OCI-LY1 (cell line): Measurements from ENCODE around the gene ERCC4.

Experiments used
- H2AFZ ChIP-seq: fragments of 200-600 bp; sonication (generic), shearing (Covaris generic); 2 replicates; pipeline ENCODE4 v1.6.0; 2014; ENCODE audit warnings: antibody characterized with exemption, mild to moderate bottlenecking, low read length
- H3F3A ChIP-seq: fragments of 200-600 bp; sonication (generic), shearing (Covaris generic); 2 replicates; pipeline ENCODE4 v1.6.0; 2014; ENCODE audit warnings: mild to moderate bottlenecking, antibody characterized with exemption, low read length, moderate library complexity; ENCODE audit not compliant: insufficient read depth
- H3K27ac ChIP-seq: fragments of 200-600 bp; sonication (generic); 2 replicates; pipeline ENCODE4 v1.5.1; 2014; ENCODE audit warnings: low read length, mixed run types, mild to moderate bottlenecking, low read depth; ENCODE audit not compliant: poor library complexity, severe bottlenecking
- H3K27me3 ChIP-seq: fragments of 200-600 bp; sonication (generic); 2 replicates; pipeline ENCODE4 v1.6.0; 2014; ENCODE audit warnings: antibody characterized with exemption, mild to moderate bottlenecking, low read length, moderate library complexity; ENCODE audit not compliant: insufficient read depth
- H3K36me3 ChIP-seq: fragments of 200-600 bp; sonication (generic); 2 replicates; pipeline ENCODE4 v1.6.1; 2014; ENCODE audit warnings: mild to moderate bottlenecking, antibody characterized with exemption, low read length, moderate library complexity, mixed read lengths; ENCODE audit not compliant: insufficient read depth
- H3K4me1 ChIP-seq: fragments of 200-600 bp; sonication (generic); 2 replicates; pipeline ENCODE4 v1.5.1; 2014; ENCODE audit warnings: mild to moderate bottlenecking, low read length, moderate library complexity; ENCODE audit not compliant: insufficient read depth, severe bottlenecking
- H3K4me2 ChIP-seq: fragments of 200-600 bp; sonication (generic), shearing (Covaris generic); 2 replicates; pipeline ENCODE4 v1.6.1; 2014; ENCODE audit warnings: low read length
- H3K4me3 ChIP-seq: fragments of 200-600 bp; sonication (generic); 2 replicates; pipeline ENCODE4 v1.5.1; 2014; ENCODE audit warnings: low read length, low read depth, mild to moderate bottlenecking, mixed read lengths; ENCODE audit not compliant: poor library complexity, severe bottlenecking
- H3K79me2 ChIP-seq: fragments of 200-600 bp; shearing (Covaris generic); 2 replicates; pipeline ENCODE4 v1.6.1; 2016; ENCODE audit warnings: mixed run types, low read length, mixed read lengths; ENCODE audit not compliant: insufficient read depth
- H3K9ac ChIP-seq: fragments of 200-600 bp; sonication (generic), shearing (Covaris generic); 2 replicates; pipeline ENCODE4 v1.6.1; 2014; ENCODE audit warnings: mild to moderate bottlenecking, low read length, mixed read lengths
- H3K9me2 ChIP-seq: fragments of 200-600 bp; sonication (generic), shearing (Covaris generic); 2 replicates; pipeline ENCODE4 v1.6.1; 2014; ENCODE audit warnings: low read depth, mild to moderate bottlenecking, low read length, mixed read lengths
- H3K9me3 ChIP-seq: fragments of 200-600 bp; shearing (Covaris generic); 2 replicates; pipeline ENCODE4 v1.6.1; 2014; ENCODE audit warnings: low read length, mixed read lengths
- H4K20me1 ChIP-seq: fragments of 200-600 bp; sonication (generic), shearing (Covaris generic); 2 replicates; pipeline ENCODE4 v1.6.0; 2016; ENCODE audit warnings: mild to moderate bottlenecking, low read length; ENCODE audit not compliant: insufficient read depth
- CTCF ChIP-seq: fragments of 200-600 bp; sonication (generic), shearing (Covaris generic); IDR thresholded peaks from 2 replicates; pipeline ENCODE4 v1.5.1; 2017; ENCODE audit warnings: mild to moderate bottlenecking, antibody characterized with exemption, low read length, moderate library complexity, mixed read lengths
- EZH2 ChIP-seq: fragments of 200-600 bp; sonication (generic), shearing (Covaris generic); IDR thresholded peaks from 2 replicates; pipeline ENCODE4 v1.8.0; 2017; ENCODE audit warnings: borderline replicate concordance, mixed run types, mild to moderate bottlenecking, antibody characterized with exemption, low read length, moderate library complexity, mixed read lengths

The ERCC4 gene

GRCh38 chr16:13902052-13902451 lies 17.9 kb upstream of the ERCC4 start:
- Histone ChIP-seq H3K27ac (no peak overlapping the region), H2AFZ (no peak overlapping the region), H3K79me2 (no peaks in the 10 kb centered on the region), H3K9me3 (no peaks in the 10 kb centered on the region), H3K27me3 (no peaks in the 10 kb centered on the region), H3K4me3 (no peak overlapping the region), H3K36me3 (no peaks in the 10 kb centered on the region), H3K9ac (no peak overlapping the region), H3K4me2 (no peak overlapping the region), H3F3A (no peaks in the 10 kb centered on the region), H3K9me2 (no peaks in the 10 kb centered on the region), H3K4me1 (peaks cover 8% of the 10 kb centered on the region), H4K20me1 (no peaks in the 10 kb centered on the region)
- TF ChIP-seq EZH2 (no peak), CTCF (no peak)

- no peaks in the 10 kb centered on the region for H3K36me3 ChIP-seq
- H3K4me2 ChIP-seq: no peak overlapping the region
- H4K20me1 ChIP-seq: no peaks in the 10 kb centered on the region
- no peaks in the 10 kb centered on the region for H3K27me3 ChIP-seq
- no peaks in the 10 kb centered on the region for H3K9me3 ChIP-seq
- H2AFZ ChIP-seq: no peak overlapping the region
- no peaks in the 10 kb centered on the region for H3K79me2 ChIP-seq
- H3K9me2 ChIP-seq: no peaks in the 10 kb centered on the region
- H3K4me1 ChIP-seq: peaks cover 8% of the 10 kb centered on the region
- TF ChIP-seq CTCF (no peak), EZH2 (no peak)
- H3K9ac ChIP-seq: no peak overlapping the region
- no peak overlapping the region for H3K4me3 ChIP-seq
- H3K27ac ChIP-seq: no peak overlapping the region
- no peaks in the 10 kb centered on the region for H3F3A ChIP-seq
Observed at GRCh38 chr16:13902677-13903076, 17.3 kb upstream of the ERCC4 start.

- H3K9me2 ChIP-seq: no peaks in the 10 kb centered on the region
- H3K9ac ChIP-seq: no peak overlapping the region
- H3K4me1 ChIP-seq: peaks cover 8% of the 10 kb centered on the region
- peaks cover 7% of the 10 kb centered on the region; the same call in 1 of the 2 replicates for H3K27me3 ChIP-seq
- no peak overlapping the region for H3K27ac ChIP-seq
- no peaks in the 10 kb centered on the region for H3K36me3 ChIP-seq
- no peaks in the 10 kb centered on the region for H4K20me1 ChIP-seq
- H3K4me3 ChIP-seq: no peak overlapping the region
- H3K9me3 ChIP-seq: no peaks in the 10 kb centered on the region
- H3K79me2 ChIP-seq: no peaks in the 10 kb centered on the region
- H2AFZ ChIP-seq: no peak overlapping the region
- TF ChIP-seq CTCF (no peak), EZH2 (no peak)
- H3F3A ChIP-seq: no peaks in the 10 kb centered on the region
- no peak overlapping the region for H3K4me2 ChIP-seq
Observed at GRCh38 chr16:13904179-13904691, 15.7 kb upstream of the ERCC4 start.
